IPS-18a (cell line): ENCODE results near the gene MIDN.

Source experiments
- H3K27ac ChIP-seq: one replicate; pipeline ENCODE4 v1.5.1; 2013; ENCODE audit warnings: low read length
- H3K27me3 ChIP-seq: one replicate; pipeline ENCODE4 v1.6.1; 2013; ENCODE audit warnings: mild to moderate bottlenecking, low read length; ENCODE audit not compliant: control insufficient read depth, insufficient read depth
- H3K36me3 ChIP-seq: one replicate; pipeline ENCODE4 v1.6.1; 2013; ENCODE audit warnings: low read depth, low read length; ENCODE audit not compliant: control insufficient read depth
- H3K4me1 ChIP-seq: one replicate; pipeline ENCODE4 v1.6.1; 2013; ENCODE audit warnings: low read depth, low read length; ENCODE audit not compliant: control insufficient read depth
- H3K4me3 ChIP-seq: one replicate; pipeline ENCODE4 v1.5.1; 2013; ENCODE audit warnings: low read length
- H3K9ac ChIP-seq: one replicate; pipeline ENCODE4 v1.6.1; 2013; ENCODE audit warnings: mild to moderate bottlenecking, low read length, moderate library complexity
- H3K9me3 ChIP-seq: one replicate; pipeline ENCODE4 v1.6.1; 2013; ENCODE audit warnings: low read depth, low read length; ENCODE audit not compliant: control insufficient read depth

MIDN gene

GRCh38 chr19:1229924-1230782, 18.2 kb upstream of the MIDN start:
- H3K36me3 ChIP-seq: peaks cover 7% of the 10 kb centered on the region
- no peak overlapping the region for H3K9ac ChIP-seq
- H3K4me3 ChIP-seq: no peak overlapping the region
- no peaks in the 10 kb centered on the region for H3K27me3 ChIP-seq
- H3K9me3 ChIP-seq: no peaks in the 10 kb centered on the region
- H3K4me1 ChIP-seq: no peaks in the 10 kb centered on the region
- no peak overlapping the region for H3K27ac ChIP-seq

DNA sequence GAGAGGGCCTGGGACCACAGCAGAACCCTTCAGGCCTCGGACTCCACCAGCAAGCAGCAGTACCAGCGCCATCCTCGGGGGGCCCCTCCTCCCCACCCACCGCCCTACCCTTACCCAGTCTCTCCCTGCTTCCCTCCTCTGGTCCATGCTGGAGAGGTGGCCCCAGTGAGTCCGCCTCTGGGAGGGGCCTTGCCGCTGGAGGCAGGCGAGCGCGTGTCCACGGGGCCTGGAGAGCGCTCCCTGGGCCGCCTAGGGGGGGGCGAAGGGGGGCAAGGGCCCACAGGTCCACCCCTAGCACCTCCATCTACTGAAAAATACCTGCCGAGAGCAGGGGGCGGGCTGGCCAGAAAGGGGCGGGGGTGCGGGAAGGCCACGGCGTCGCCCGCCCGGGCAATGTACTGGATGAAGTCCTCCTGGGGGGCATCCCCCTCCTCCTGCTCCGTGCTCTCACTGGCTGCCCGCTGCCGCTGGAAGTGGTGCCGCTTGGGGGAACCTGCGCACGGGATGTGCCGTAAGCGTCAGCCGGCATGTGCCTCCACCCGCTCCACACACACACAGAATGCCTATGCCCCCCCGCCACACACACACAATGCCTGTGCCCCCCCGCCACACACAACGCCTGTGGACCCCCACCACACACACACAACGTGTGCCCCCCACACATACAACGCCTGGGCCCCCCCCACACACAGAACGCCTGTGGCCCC, 17.4 kb upstream of the MIDN start:
- Histone ChIP-seq H3K36me3 (peaks cover 7% of the 10 kb centered on the region), H3K27ac (no peak overlapping the region), H3K4me1 (no peaks in the 10 kb centered on the region), H3K9ac (no peak overlapping the region), H3K27me3 (no peaks in the 10 kb centered on the region), H3K4me3 (no peak overlapping the region), H3K9me3 (no peaks in the 10 kb centered on the region)

GRCh38 chr19:1231729-1232637, 16.4 kb upstream of the MIDN start:
- peaks cover 7% of the 10 kb centered on the region for H3K36me3 ChIP-seq
- H3K4me1 ChIP-seq: no peaks in the 10 kb centered on the region
- no peak overlapping the region for H3K27ac ChIP-seq
- H3K9ac ChIP-seq: no peak overlapping the region
- no peaks in the 10 kb centered on the region for H3K27me3 ChIP-seq
- H3K9me3 ChIP-seq: no peaks in the 10 kb centered on the region
- H3K4me3 ChIP-seq: no peak overlapping the region

GRCh38 chr19:1232652-1233072, 15.7 kb upstream of the MIDN start:
- Histone ChIP-seq H3K9me3 (no peaks in the 10 kb centered on the region), H3K27ac (no peak overlapping the region), H3K36me3 (peaks cover 7% of the 10 kb centered on the region), H3K4me1 (no peaks in the 10 kb centered on the region), H3K4me3 (no peak overlapping the region), H3K27me3 (no peaks in the 10 kb centered on the region), H3K9ac (no peak overlapping the region)

- no peaks in the 10 kb centered on the region for H3K9me3 ChIP-seq
- no peak overlapping the region for H3K27ac ChIP-seq
- no peak overlapping the region for H3K9ac ChIP-seq
- H3K27me3 ChIP-seq: no peaks in the 10 kb centered on the region
- peaks cover 2% of the 10 kb centered on the region for H3K4me1 ChIP-seq
- H3K4me3 ChIP-seq: no peak overlapping the region
- peaks cover 7% of the 10 kb centered on the region for H3K36me3 ChIP-seq
These were observed 15.2 kb upstream of the MIDN start for GRCh38 chr19:1233115-1233667.

DNA sequence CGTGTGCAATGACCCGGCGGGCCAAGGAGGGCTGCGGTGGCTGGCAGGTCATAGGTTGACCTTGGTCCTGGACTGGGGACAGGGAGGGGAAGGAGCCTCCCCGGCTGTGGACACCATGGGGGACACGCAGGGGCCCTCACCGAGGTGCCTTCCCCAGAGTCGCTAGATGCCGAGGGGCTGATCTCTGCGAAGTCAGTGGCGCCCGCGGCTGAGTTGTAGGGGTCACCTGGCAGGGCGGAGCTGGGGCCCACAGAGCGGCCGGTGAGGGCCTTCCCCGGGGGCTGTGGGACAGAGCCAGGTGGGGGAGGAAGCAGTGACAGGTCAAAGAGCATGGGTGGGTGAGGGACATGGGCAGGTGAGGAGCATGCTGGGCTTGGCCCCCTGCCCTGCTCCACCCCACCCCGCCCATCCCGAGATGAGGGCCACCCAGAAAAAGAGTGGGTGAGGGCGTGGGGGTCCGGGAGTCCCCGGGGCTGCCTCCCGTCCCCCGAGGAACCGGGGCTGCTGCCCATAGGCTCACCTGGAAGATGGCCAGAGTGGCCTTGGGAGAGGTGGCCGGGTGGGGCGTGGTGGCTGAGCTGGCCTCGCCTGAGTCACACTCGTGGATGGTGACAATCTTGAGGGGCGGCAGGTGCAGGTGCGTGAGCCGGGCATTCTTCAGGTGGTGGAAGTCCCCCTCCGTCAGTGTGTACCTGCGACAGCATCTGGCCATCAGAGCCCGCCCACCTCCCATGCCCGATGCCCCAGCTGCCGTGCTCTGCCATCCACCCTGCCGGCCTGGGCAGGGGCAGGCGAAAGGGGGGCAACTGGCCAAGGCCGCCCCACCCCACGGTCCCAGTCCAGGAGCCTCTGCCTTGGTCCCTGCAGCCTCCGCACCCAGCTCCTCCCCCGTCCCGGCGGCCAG, 14.1 kb upstream of the MIDN start:
- Histone ChIP-seq H3K9me3 (no peaks in the 10 kb centered on the region), H3K9ac (no peak overlapping the region), H3K27me3 (no peaks in the 10 kb centered on the region), H3K36me3 (peaks cover 7% of the 10 kb centered on the region), H3K4me1 (peaks cover 4% of the 10 kb centered on the region), H3K27ac (no peak overlapping the region), H3K4me3 (no peak overlapping the region)

- peaks cover 4% of the 10 kb centered on the region for H3K4me1 ChIP-seq
- H3K9me3 ChIP-seq: no peaks in the 10 kb centered on the region
- H3K36me3 ChIP-seq: peaks cover 7% of the 10 kb centered on the region
These were observed 13.4 kb upstream of the MIDN start for GRCh38 chr19:1234955-1235380.

GRCh38 chr19:1235625-1236538, 12.5 kb upstream of the MIDN start:
- Histone ChIP-seq H3K4me3 (peak overlapping the region; percentile 46), H3K9ac (no peak overlapping the region), H3K27ac (no peak overlapping the region), H3K9me3 (no peaks in the 10 kb centered on the region), H3K4me1 (peaks cover 4% of the 10 kb centered on the region), H3K27me3 (peaks cover 2% of the 10 kb centered on the region), H3K36me3 (peaks cover 7% of the 10 kb centered on the region)

More at GRCh38 chr19:1234955-1235380, 13.4 kb upstream of the MIDN start:
- Histone ChIP-seq H3K4me3 (no peak overlapping the region), H3K9ac (no peak overlapping the region), H3K27ac (no peak overlapping the region), H3K27me3 (no peaks in the 10 kb centered on the region)

DNA sequence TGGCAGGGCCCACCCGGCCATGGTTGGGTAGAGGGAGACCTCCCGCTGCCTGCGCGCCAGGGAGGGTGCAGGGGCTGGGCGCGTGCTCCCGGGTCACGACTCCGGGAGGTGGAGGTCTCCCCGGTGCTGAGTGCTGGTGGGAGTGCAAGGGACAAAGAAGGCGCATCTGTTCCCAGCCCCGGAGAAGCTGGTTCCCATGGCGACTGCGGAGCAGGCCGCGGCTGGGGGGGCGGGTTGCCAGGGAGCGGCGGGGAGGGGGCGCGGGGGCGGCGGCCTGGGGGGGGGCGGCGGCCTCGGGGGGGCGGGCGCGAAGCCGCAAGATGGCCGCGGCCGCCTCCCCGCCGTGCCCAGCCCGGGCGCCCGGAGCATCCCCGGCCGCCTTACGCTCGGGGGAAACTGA, 11.8 kb upstream of the MIDN start:
- no peak overlapping the region for H3K27ac ChIP-seq

More for the DNA sequence above, 11.8 kb upstream of the MIDN start:
- Histone ChIP-seq H3K27me3 (peaks cover 5% of the 10 kb centered on the region), H3K4me3 (peak overlapping the region; percentile 65), H3K36me3 (peaks cover 7% of the 10 kb centered on the region), H3K9me3 (no peaks in the 10 kb centered on the region), H3K9ac (no peak overlapping the region), H3K4me1 (peaks cover 4% of the 10 kb centered on the region)
